ENCODE results near the gene OPRM1. TPM values are rescaled to one million over a fixed set of nuclear protein-coding genes. Genes with fewer than 3 reads are reported as not detected.

OPRM1 gene
- total RNA-seq, 4 donors from 2014 or later: not detected

DNA sequence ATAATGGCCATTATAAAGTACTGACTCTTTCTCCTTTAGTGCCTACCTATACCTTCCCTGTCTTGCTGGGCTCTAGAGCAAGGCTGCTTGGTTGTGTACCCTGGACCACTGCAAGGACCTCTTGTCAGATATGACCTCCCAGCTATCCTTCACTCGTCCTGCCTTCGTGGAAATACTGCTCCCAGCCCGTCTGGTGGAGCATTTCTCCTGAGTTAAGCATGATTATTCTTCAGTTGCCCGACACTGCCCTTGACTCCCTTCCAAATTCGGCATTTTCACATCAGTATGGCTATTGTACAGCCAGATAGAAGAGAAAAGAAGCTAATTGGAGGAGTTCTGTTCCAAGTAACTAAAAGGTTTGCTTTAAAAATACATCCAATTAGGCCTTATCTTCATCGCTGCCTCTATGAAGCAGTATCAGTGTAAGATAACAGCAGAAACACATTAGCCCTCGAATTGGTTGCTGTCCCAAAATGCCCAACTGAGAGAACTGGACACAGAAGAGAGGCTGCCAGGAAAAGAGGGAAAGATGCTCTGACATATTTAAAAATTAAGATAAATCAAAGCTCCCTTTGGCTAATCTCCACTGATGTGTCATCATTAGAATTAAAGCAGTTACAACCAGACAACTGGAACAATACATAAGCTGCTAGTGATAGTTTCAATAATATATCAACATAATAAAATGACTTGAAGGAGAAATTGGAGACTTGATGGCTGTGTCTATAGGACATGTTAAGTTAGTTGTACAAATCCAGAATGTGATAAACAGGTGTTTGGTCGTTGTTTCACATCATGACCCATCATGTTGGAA, 54.4 kb downstream of the OPRM1 start:
- H3K36me3 ChIP-seq: no peaks in the 10 kb centered on the region
- no peak for DNase-seq (ENCODE audit: low spot score in 2 of 2)
- no peaks in the 10 kb centered on the region for H3K27me3 ChIP-seq
- WGBS, 2 donors: 72 to 81% methylated on average over 8 of the region's 8 CpGs
- no peaks in the 10 kb centered on the region for H3K4me1 ChIP-seq
- H3K4me3 ChIP-seq: no peak overlapping the region
- H3K9me3 ChIP-seq: no peaks in the 10 kb centered on the region
- TF ChIP-seq POLR2A (IDR thresholded peaks at IDR 0.05): no peak
- TF ChIP-seq EP300 (IDR thresholded peaks at IDR 0.05): no peak
- TF ChIP-seq CTCF (IDR thresholded peaks at IDR 0.05): no peak
- H3K27ac ChIP-seq: no peak overlapping the region

- Histone ChIP-seq H3K4me1 (no peaks in the 10 kb centered on the region), H3K9me3 (no peaks in the 10 kb centered on the region), H3K36me3 (no peaks in the 10 kb centered on the region), H3K27me3 (no peaks in the 10 kb centered on the region), H3K4me3 (no peak overlapping the region), H3K27ac (no peak overlapping the region)
- TF ChIP-seq POLR2A (IDR thresholded peaks at IDR 0.05) (no peak), EP300 (IDR thresholded peaks at IDR 0.05) (no peak), CTCF (IDR thresholded peaks at IDR 0.05) (no peak)
- WGBS, 2 donors: 83 to 88% methylated on average over 5 of the region's 5 CpGs
- no peak for DNase-seq (ENCODE audit: low spot score in 2 of 2)
Measured at GRCh38 chr6:154095571-154095970, 56.5 kb downstream of the OPRM1 start.

- Histone ChIP-seq H3K4me3 (no peak overlapping the region), H3K27me3 (no peaks in the 10 kb centered on the region), H3K4me1 (no peaks in the 10 kb centered on the region), H3K36me3 (no peaks in the 10 kb centered on the region), H3K27ac (no peak overlapping the region), H3K9me3 (no peaks in the 10 kb centered on the region)
- 81 to 93% methylated on average over 7 of the region's 7 CpGs for WGBS, 2 donors
- DNase-seq (ENCODE audit: low spot score in 2 of 2): no peak
- TF ChIP-seq EP300 (IDR thresholded peaks at IDR 0.05): no peak
- no peak for TF ChIP-seq CTCF (IDR thresholded peaks at IDR 0.05)
- no peak for TF ChIP-seq POLR2A (IDR thresholded peaks at IDR 0.05)
Measured at GRCh38 chr6:154096316-154096715, 57.3 kb downstream of the OPRM1 start.

DNA sequence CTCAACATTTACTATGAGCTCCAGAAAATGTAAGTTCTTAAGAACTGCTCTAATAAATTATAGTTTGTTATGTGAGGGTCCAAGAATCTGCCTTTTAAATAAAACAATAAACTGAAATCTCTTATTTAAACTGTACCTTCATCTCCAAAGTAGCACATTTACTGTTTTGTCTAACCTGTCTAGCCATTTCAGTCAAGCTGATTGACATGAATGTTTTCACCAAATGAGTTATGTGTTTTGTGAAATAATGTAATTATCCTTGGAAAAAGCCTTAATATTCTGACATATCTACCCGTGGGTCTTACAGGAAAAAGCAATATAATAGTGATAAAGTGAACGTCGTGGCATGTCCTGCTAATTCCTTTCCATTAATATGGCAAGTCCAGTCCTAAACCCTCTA, 57.8 kb downstream of the OPRM1 start:
- H3K27me3 ChIP-seq: no peaks in the 10 kb centered on the region
- no peaks in the 10 kb centered on the region for H3K4me1 ChIP-seq
- no peak overlapping the region for H3K4me3 ChIP-seq
- no peak overlapping the region for H3K27ac ChIP-seq
- WGBS, 2 donors: 69 to 75% methylated on average over 3 of the region's 3 CpGs
- TF ChIP-seq EP300 (IDR thresholded peaks at IDR 0.05) (no peak), CTCF (IDR thresholded peaks at IDR 0.05) (no peak), POLR2A (IDR thresholded peaks at IDR 0.05) (no peak)
- no peaks in the 10 kb centered on the region for H3K36me3 ChIP-seq
- H3K9me3 ChIP-seq: no peaks in the 10 kb centered on the region
- no peak for DNase-seq (ENCODE audit: low spot score in 2 of 2)

DNA sequence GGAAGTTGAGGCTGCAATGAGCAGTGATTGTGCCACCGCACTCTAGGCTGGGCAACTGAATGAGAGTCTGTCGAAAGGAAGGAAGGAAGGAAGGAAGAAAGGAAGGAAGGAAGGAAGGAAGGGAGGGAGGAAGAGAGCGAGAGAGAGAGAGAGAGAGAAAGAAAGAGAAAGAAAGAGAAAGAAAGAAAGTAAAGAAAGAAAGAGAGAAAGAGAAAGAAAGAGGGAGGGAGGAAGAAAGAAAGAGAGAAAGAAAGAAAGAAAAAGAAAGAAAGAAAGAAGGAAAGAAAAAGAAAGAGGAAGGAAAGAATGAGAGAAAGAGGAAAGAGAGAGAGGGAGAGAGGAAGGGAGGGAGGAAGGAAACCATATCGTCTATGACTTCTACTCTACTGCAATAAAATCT, 60.2 kb downstream of the OPRM1 start:
- H3K36me3 ChIP-seq: no peaks in the 10 kb centered on the region
- H3K4me1 ChIP-seq: no peaks in the 10 kb centered on the region
- WGBS, 2 donors: 91 to 96% methylated on average over 4 of the region's 4 CpGs
- H3K9me3 ChIP-seq: no peaks in the 10 kb centered on the region
- no peak overlapping the region for H3K4me3 ChIP-seq
- TF ChIP-seq EP300 (IDR thresholded peaks at IDR 0.05) (no peak), CTCF (IDR thresholded peaks at IDR 0.05) (no peak), POLR2A (IDR thresholded peaks at IDR 0.05) (no peak)
- no peak for DNase-seq (ENCODE audit: low spot score in 2 of 2)
- no peak overlapping the region for H3K27ac ChIP-seq
- no peaks in the 10 kb centered on the region for H3K27me3 ChIP-seq
